OCI-LY7 (cell line): ENCODE data around the gene CWC27. TPM values are rescaled to one million over a fixed set of nuclear protein-coding genes. Genes with fewer than 3 reads are reported as not detected.

Experiments
- BruUV-seq: library from RNA; stranded (reverse); fragments of 400-500 nt; replicated peaks from 2 replicates; lab custom pipeline; 2021; lab: Mats Ljungman, UMichigan
- CTCF ChIA-PET: fragments of 300-600 bp; sonication (Branson Sonifier 250); formaldehyde crosslinking; loops from one replicate; lab custom pipeline; 2022; ENCODE audit warnings: antibody characterized with exemption; ENCODE audit not compliant: unreplicated experiment; lab: Charles Lee
- POLR2A ChIA-PET: fragments of 300-600 bp; sonication (Branson Sonifier 250); formaldehyde crosslinking; loops from one replicate; lab custom pipeline; 2022; ENCODE audit warnings: antibody characterized with exemption; lab: Charles Lee
- DNase-seq: peaks from one replicate; pipeline ENCODE4 v3.0.0-alpha.2; 2015; ENCODE audit warnings: low spot score
- H2AFZ ChIP-seq: fragments of 200-600 bp; sonication (generic), shearing (Covaris generic); 2 replicates; pipeline ENCODE4 v1.6.1; 2014; ENCODE audit warnings: mild to moderate bottlenecking, antibody characterized with exemption, low read length, moderate library complexity
- H3K27ac ChIP-seq: fragments of 200-600 bp; sonication (generic); 2 replicates; pipeline ENCODE4 v1.5.1; 2014; ENCODE audit warnings: mixed run types, low read depth, mild to moderate bottlenecking, moderate library complexity, low read length, inconsistent platforms; ENCODE audit not compliant: poor library complexity, severe bottlenecking
- H3K36me3 ChIP-seq: fragments of 200-600 bp; sonication (generic); 2 replicates; pipeline ENCODE4 v1.6.1; 2014; ENCODE audit warnings: mild to moderate bottlenecking, antibody characterized with exemption, low read length, moderate library complexity, mixed read lengths; ENCODE audit not compliant: insufficient read depth
- H3K4me1 ChIP-seq: fragments of 200-600 bp; sonication (generic); 2 replicates; pipeline ENCODE4 v1.5.1; 2014; ENCODE audit warnings: mild to moderate bottlenecking, low read length; ENCODE audit not compliant: insufficient read depth, poor library complexity, severe bottlenecking
- H3K4me2 ChIP-seq: fragments of 200-600 bp; sonication (generic); 2 replicates; pipeline ENCODE4 v1.6.1; 2014; ENCODE audit warnings: mild to moderate bottlenecking, low read length
- H3K4me3 ChIP-seq: fragments of 200-600 bp; sonication (generic); 2 replicates; pipeline ENCODE4 v1.5.1; 2014; ENCODE audit warnings: mild to moderate bottlenecking, low read depth, low read length; ENCODE audit not compliant: poor library complexity, severe bottlenecking
- H3K79me2 ChIP-seq: fragments of 200-600 bp; sonication (generic); 2 replicates; pipeline ENCODE4 v1.6.1; 2016; ENCODE audit warnings: low read depth, mild to moderate bottlenecking, low read length, moderate library complexity, mixed read lengths; ENCODE audit not compliant: insufficient read depth
- H3K9me2 ChIP-seq: fragments of 200-600 bp; sonication (generic); 2 replicates; pipeline ENCODE4 v1.6.1; 2016; ENCODE audit warnings: mild to moderate bottlenecking, low read length, mixed read lengths; ENCODE audit not compliant: insufficient read depth
- H3K9me3 ChIP-seq: fragments of 200-600 bp; sonication (generic); 2 replicates; pipeline ENCODE4 v1.6.1; 2014; ENCODE audit warnings: mild to moderate bottlenecking, mixed run types, low read length, mixed read lengths
- H4K20me1 ChIP-seq: fragments of 200-600 bp; sonication (generic); 2 replicates; pipeline ENCODE4 v1.6.1; 2014; ENCODE audit warnings: mild to moderate bottlenecking, antibody characterized with exemption, low read length, moderate library complexity, mixed read lengths; ENCODE audit not compliant: insufficient read depth
- CTCF ChIP-seq: fragments of 200-600 bp; sonication (generic); conservative IDR thresholded peaks from 2 replicates; pipeline ENCODE4 v1.5.1; 2014; ENCODE audit warnings: mild to moderate bottlenecking, antibody characterized with exemption, low read length, moderate library complexity, mixed read lengths
- EZH2phosphoT487 ChIP-seq: fragments of 200-600 bp; sonication (generic); IDR thresholded peaks from 2 replicates; pipeline ENCODE4 v1.6.1; 2018; ENCODE audit warnings: low read depth, borderline replicate concordance, mild to moderate bottlenecking, mixed run types, antibody characterized with exemption, low read length, moderate library complexity, mixed read lengths
- intact Hi-C: fragments of 100-400 bp; cut with micrococcal nuclease; formaldehyde crosslinking; loops from one replicate; pipeline ENCODE4 v1.10.0; 2022; ENCODE audit not compliant: unreplicated experiment
- total RNA-seq, 2 experiments: library from RNA; depleted of rRNA in 1 of 2; stranded (reverse); fragments of >200 nt in 1 of 2; shearing (Covaris generic) in 1 of 2; gene quantifications; 2 replicates each; pipeline ENCODE4 v1.2.3, GENCODE V29; 2014 to 2022

CWC27 gene
- total RNA-seq, 2 experiments from 2014 or later, result 15.4 to 33.1 TPM

GRCh38 chr5:65050826-65051498, 282.2 kb downstream of the CWC27 start:
- TF ChIP-seq EZH2phosphoT487 (no peak), CTCF (no peak)
- Histone ChIP-seq H3K79me2 (no peaks in the 10 kb centered on the region), H3K36me3 (no peaks in the 10 kb centered on the region; the same call in 1 of the 2 replicates), H3K4me1 (peaks cover 49% of the 10 kb centered on the region), H2AFZ (peak overlapping the region; percentile 78), H4K20me1 (no peaks in the 10 kb centered on the region), H3K9me3 (peaks cover 13% of the 10 kb centered on the region; the same call in 1 of the 2 replicates), H3K27ac (peak overlapping the region; percentile 13), H3K9me2 (no peaks in the 10 kb centered on the region), H3K4me3 (no peak overlapping the region), H3K4me2 (no peak overlapping the region)
- ChIA-PET POLR2A (interaction anchor here (0.6 to 6.7 kb wide), 5 partner anchors 10 to 252 kb away, joined by 3 to 61 read pairs (median 30); no protein-coding TSS in a partner anchor), CTCF (no interaction called here)
- DNase-seq, result no peak
- intact Hi-C loops, result no loop called here
- no TSS peak for BruUV-seq

GRCh38 chr5:65055938-65056337, 287.2 kb downstream of the CWC27 start:
- intact Hi-C loops, result no loop called here
- BruUV-seq, result no TSS peak

More at GRCh38 chr5:65055938-65056337, 287.2 kb downstream of the CWC27 start:
- DNase-seq, result no peak
- H3K9me2 ChIP-seq, result no peaks in the 10 kb centered on the region
- H3K4me1 ChIP-seq, result peaks cover 42% of the 10 kb centered on the region
- H2AFZ ChIP-seq, result peak overlapping the region; percentile 13; the same call in 1 of the 2 replicates
- no peak overlapping the region for H3K4me2 ChIP-seq
- ChIA-PET CTCF (no interaction called here), POLR2A (interaction anchor here (1.0 to 9.3 kb wide), 6 partner anchors 9 to 23 kb away, joined by 3 to 136 read pairs (median 4); no protein-coding TSS in a partner anchor)
- TF ChIP-seq EZH2phosphoT487 (no peak), CTCF (no peak)
- peaks cover 22% of the 10 kb centered on the region; the same call in 1 of the 2 replicates for H3K9me3 ChIP-seq
- H3K4me3 ChIP-seq, result no peak overlapping the region
- H3K36me3 ChIP-seq, result no peaks in the 10 kb centered on the region; the same call in 1 of the 2 replicates
- no peaks in the 10 kb centered on the region for H4K20me1 ChIP-seq
- H3K27ac ChIP-seq, result no peak overlapping the region
- no peaks in the 10 kb centered on the region for H3K79me2 ChIP-seq
